GM18502 (cell line): Measurements from ENCODE around the gene ZNF384.
"Not testable (repeated sequence)": the region's sequence is repeated elsewhere in the genome, so short reads cannot be mapped to it uniquely, and the experiment has no call there.

Source experiments
- ATAC-seq: cut with Tn5 transposase; IDR thresholded peaks from one replicate; pipeline ENCODE4 v1.9.1; 2021; ENCODE audit warnings: mild to moderate bottlenecking; ENCODE audit not compliant: unreplicated experiment, poor library complexity

The ZNF384 gene

DNA sequence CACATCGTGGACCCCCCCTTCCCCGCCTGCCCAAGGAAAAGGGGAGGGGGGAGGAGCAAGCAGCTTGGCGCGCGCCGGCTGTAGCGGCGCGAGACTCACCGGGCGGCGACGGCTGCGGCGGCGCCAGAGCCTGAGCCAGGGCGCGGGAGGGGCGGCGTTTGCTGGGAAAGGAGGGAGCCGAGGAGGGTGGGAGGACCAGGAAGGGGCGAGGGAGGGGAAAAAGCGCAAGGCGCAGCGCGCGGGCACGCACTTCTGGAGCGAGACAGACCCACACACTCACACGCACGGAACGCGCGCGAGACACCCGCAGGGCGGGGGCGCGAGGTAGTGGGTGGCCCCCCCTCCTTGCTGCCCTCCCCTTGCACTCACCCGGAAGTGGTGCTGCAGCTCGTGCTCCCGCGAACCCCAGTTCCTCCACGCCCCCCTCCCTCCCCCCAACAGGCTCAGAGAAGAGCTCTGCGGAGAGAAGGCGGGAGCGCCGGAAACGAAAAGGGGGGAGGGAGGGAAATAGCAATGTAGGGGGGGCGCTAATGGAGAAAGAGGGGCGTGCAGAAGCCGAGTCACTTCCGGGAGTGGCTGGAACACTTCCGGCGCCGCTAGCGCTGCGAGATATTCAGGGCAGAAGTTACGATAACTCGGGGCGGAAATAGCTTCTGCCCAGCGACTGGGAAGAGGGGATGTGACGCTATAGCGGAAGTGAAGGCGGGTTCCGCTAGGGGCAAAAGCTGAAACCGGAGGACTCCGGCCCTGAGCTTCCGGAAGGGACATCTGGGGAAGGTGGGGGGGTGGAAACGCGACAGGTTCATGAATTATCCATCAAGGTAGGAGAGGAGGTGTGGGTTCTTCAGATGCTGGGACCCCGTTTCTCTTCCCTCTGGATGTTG lies at the start of gene ZNF384:
ZNF384 (minus strand) TSS at position 377 of the 884 bp plus-strand sequence. CDS start 9,855 bp downstream, outside the sequence.
- peak; percentile 82 for ATAC-seq

DNA sequence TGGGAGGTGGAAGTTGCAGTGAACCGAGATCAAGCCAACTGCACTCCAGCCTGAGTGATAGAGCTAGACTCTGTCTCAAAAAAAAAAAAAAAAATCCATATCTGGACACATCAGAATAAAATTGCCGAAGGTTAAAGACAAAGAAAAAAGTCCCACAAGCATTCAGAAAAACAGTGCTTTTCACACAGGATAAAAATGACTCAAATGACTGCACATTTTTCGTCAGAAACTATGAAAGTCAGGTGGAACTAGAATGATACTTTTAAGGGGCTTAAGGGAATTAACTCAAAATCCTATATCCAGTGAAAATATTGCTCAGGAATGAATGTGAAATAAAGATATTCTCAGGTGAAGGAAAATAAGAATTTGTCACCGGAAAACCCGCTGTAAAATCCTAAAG lies 47.6 kb upstream of the ZNF384 start:
- ATAC-seq, result no peak

GRCh38 chr12:6735448-6736191 lies 46.4 kb upstream of the ZNF384 start:
- no peak for ATAC-seq

DNA sequence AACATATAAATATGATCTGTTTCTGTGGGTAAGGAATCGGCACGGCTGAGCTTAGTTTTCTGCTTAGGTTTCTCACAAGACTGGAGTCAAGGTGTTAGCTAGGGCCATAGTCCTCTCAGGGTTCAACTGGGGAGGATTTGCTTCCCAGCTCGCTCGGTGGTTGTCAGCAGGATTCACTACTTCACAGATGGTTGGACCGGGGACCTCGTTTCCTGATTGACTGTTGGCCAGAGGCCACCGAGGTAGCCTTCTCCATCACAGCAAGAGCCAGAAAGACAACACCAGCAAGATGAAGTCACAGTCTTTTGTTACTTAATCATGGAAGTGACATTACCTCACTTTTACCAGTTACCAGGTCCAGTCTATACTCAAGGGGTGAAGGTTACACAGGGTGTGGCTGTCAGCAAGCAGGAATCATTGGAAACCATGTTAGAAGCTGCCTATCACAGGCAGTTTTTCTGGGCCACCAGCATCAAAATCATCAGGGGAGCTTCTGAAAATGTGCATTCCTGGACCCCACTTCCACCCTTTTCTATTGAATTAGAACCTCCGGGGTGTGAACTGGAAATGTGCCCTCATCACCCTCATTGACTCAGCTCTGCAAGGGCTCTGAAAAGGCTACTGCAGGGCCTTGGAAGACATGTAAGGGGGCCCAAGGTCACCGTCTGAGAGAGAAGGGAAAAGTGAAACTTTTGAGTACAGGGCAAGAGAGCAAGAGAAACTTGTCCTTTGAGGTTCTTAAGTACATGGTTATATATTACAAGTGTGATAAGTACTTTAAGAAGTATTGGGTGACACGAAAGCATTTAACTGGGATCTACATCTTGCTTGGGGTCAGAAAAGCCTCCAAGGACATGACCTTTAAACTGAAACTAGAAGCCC lies 45.6 kb upstream of the ZNF384 start:
- ATAC-seq, result no peak

DNA sequence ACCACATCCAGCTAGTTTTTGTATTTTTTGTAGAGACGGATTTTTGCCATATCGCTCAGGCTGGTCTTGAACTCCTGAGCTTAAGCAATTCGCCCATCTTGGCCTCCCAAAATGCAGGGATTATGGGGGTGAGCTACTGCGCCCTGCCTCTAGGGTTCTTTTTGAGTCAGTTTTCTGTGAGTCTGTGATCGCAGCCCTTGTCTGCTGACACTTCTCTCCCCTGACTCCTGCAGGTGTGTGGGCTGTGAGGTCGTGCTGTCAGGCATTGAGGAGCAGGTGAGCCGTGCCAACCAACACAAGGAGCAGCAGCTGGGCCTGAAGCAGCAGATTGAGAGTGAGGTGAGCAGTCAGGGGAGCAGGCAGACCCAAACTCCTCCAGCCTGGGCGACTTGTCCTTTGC lies 41.0 kb upstream of the ZNF384 start:
- no peak for ATAC-seq

DNA sequence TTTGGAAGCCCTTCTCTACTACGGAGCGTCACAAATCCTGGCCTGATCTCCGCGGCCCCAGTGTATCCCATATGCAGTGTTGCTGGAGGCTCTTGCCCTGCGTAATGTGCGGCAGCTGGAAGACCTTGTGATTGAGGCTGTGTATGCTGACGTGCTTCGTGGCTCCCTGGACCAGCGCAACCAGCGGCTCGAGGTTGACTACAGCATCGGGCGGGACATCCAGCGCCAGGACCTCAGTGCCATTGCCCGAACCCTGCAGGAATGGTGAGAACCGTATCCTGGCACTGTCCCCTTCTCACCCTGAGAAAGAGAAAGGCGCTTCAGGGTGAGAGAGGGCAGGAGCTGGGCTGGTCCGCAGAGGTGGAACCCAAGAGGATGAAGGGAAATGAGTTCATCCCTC lies 40.0 kb upstream of the ZNF384 start:
- ATAC-seq, result no peak

- ATAC-seq, result no peak
Observed at GRCh38 chr12:6725350-6725749, 36.2 kb upstream of the ZNF384 start.

- peak; percentile 21 for ATAC-seq
Observed at GRCh38 chr12:6724409-6724797, 35.2 kb upstream of the ZNF384 start.

GRCh38 chr12:6723607-6724408 lies 34.6 kb upstream of the ZNF384 start, which contains the start of gene COPS7A:
TSS of gene COPS7A (plus strand) at chr12:6724046. CDS start at chr12:6724657, 611 bp downstream.
- peak; percentile 94 for ATAC-seq

DNA sequence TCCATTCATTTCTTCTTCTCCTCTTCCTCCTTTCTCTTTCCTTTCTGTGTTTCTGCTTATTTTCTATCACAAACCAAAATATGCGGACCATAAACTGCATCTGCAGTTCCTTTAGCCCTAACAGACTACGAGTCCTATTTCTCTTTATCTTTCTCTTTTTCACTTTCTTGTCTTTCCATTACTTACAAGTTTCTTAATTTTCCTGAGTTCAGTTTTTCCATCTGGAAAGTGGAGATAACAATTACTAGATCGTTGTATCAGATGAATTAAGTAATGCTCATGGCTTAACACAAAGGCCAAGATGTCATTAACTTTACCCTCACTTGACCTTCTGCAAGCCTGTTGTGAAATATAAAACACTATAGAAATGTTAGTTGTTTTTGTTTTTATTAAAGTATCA lies 33.7 kb upstream of the ZNF384 start:
- ATAC-seq, result no peak

GRCh38 chr12:6716874-6717437 lies 27.8 kb upstream of the ZNF384 start:
- ATAC-seq, result no peak

GRCh38 chr12:6716031-6716873 lies 27.1 kb upstream of the ZNF384 start:
- ATAC-seq, result not testable (repeated sequence)

GRCh38 chr12:6708960-6709394 lies 19.8 kb upstream of the ZNF384 start:
- no peak for ATAC-seq

DNA sequence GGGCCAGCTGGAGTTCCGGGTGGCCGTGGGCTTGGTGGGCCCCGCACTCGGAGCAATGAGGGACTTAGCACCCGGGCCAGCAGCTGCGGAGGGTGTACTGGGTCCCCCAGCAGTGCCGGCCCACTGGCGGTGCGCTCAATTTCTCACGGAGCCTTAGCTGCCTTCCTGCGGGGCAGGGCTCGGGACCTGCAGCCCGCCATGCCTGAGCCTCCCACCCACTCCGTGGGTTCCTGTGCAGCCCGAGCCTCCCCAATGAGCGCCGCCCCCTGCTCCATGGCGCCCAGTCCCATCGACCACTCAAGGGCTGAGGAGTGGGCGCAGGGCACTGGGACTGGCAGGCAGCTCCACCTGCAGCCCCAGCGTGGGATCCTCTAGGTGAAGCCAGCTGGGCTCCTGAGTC lies 19.2 kb upstream of the ZNF384 start:
- not testable (repeated sequence) for ATAC-seq

GRCh38 chr12:6703631-6704030 lies 14.5 kb upstream of the ZNF384 start:
- no peak for ATAC-seq

GRCh38 chr12:6701078-6701768 lies 12.0 kb upstream of the ZNF384 start:
- ATAC-seq, result no peak

DNA sequence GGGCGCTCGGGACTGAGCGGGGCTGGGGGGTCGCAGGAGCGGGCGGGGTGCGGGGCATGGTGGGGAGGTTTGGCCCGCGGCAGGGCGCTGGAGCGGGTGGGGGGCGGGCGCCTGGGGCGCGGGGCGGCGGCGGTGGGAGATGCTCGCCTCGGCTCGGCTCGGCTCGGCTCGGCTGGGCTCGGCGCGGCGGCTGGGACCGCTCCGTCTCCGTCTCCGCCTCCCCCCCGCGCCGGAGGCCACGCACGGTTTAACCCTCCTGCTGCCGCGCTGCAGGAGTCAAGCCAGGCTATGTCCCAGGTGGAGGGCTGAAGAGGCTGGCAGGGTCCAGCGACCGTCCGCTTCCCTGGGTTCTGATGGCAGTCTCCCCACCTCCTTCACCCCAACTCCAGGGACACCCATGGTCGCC lies 11.5 kb upstream of the ZNF384 start, which contains the start of gene PIANP:
PIANP (minus strand) TSS at position 170 of the 406 bp plus-strand sequence. CDS start 2,754 bp downstream, outside the sequence.
- no peak for ATAC-seq
